Neuron (in vitro differentiated cells): ENCODE results near the gene USH1G.

Experiments
- H2AFZ ChIP-seq: one replicate; pipeline ENCODE4 v1.6.1; 2013; ENCODE audit warnings: low read depth, mild to moderate bottlenecking, inconsistent platforms, low read length, moderate library complexity
- H3K27me3 ChIP-seq: one replicate; pipeline ENCODE4 v1.6.1; 2013; ENCODE audit warnings: low read length; ENCODE audit not compliant: insufficient read depth
- H3K36me3 ChIP-seq: one replicate; pipeline ENCODE4 v1.6.1; 2013; ENCODE audit warnings: low read length; ENCODE audit not compliant: insufficient read depth
- H3K4me1 ChIP-seq: one replicate; pipeline ENCODE4 v1.6.1; 2013; ENCODE audit warnings: low read length; ENCODE audit not compliant: insufficient read depth
- H3K4me3 ChIP-seq: 2 replicates; pipeline ENCODE4 v1.5.1; 2013; ENCODE audit warnings: mild to moderate bottlenecking, low read length, moderate library complexity
- H3K9me3 ChIP-seq: one replicate; pipeline ENCODE4 v1.6.1; 2013; ENCODE audit warnings: low read length

USH1G gene

DNA sequence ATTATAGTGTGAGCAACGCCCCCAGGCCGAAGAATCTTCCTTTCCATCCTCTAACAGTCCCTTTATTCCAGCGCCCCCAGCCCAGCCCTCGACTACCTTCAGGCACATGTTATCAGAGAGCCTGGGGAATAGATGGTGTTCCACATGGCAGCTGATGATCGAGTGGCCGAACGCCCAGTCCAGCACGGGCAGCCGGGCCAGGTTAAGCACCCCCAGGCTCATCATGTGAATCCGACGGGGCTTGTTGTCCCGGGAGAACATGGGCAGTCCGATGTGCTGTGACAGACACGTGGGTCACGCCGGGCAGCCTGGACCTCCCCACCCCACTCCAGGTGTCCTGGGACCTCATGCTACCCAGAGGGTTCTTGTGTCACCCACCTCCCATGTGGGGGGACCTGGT lies 43.7 kb downstream of the USH1G start:
- Histone ChIP-seq H2AFZ (no peak overlapping the region), H3K27me3 (peaks cover 33% of the 10 kb centered on the region), H3K36me3 (no peaks in the 10 kb centered on the region), H3K4me1 (no peaks in the 10 kb centered on the region), H3K9me3 (no peaks in the 10 kb centered on the region), H3K4me3 (no peak overlapping the region)

GRCh38 chr17:74878658-74879057 lies 44.4 kb downstream of the USH1G start:
- H2AFZ ChIP-seq: no peak overlapping the region
- no peak overlapping the region for H3K4me3 ChIP-seq
- H3K27me3 ChIP-seq: peaks cover 33% of the 10 kb centered on the region
- H3K4me1 ChIP-seq: peaks cover 6% of the 10 kb centered on the region
- H3K9me3 ChIP-seq: no peaks in the 10 kb centered on the region
- H3K36me3 ChIP-seq: no peaks in the 10 kb centered on the region

DNA sequence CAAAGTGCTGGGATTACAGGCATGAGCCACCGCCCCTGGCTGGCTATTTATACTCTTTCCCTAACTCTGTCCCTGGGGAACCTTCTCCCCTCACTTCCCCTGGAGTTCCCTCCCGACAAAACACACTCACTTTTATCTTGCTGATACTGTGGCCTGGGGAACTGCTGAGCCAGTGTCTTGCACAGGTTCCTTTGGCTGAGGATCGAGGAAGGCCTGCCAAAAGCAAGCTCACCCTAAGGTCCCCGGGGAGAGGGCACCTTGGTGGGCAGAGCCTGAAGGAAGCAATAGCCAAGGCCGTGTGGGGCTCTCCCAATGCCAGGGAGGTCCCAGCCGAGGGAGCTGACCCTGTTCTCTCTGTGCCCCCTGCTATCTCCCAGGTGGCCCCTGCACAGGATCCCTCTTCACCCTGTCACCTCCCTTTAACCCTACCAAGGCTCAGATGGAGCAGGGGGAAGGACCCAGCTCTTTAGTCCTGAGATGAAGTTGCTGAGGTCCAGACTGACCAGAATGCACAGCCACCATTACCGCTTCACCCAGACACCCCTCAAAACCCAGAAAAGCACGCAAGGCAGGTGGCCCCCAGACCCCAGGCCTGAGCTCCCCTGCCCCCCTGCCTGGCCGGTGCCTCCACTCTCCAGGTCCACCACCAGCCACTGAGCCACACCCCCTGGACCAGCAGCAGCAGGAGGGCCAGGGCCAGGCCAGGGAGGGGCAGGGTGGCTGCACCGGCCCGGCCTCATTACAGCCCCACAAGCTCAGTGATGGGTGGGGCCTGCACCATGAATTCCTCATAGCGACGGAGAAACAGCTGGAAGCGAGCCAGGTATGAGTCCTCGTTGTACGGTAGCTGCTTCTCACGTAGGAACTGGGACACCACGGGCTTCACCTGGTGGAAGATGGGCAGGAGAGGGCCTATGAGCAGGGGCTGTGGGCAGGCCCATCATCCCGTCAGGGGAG lies 45.2 kb downstream of the USH1G start:
- Histone ChIP-seq H2AFZ (no peak overlapping the region), H3K9me3 (no peaks in the 10 kb centered on the region), H3K4me3 (no peak overlapping the region), H3K36me3 (no peaks in the 10 kb centered on the region), H3K27me3 (peaks cover 33% of the 10 kb centered on the region), H3K4me1 (peaks cover 6% of the 10 kb centered on the region)

GRCh38 chr17:74875977-74876593 lies 47.0 kb downstream of the USH1G start:
- no peaks in the 10 kb centered on the region for H3K9me3 ChIP-seq
- H3K36me3 ChIP-seq: no peaks in the 10 kb centered on the region
- H3K4me3 ChIP-seq: no peak overlapping the region
- no peak overlapping the region for H2AFZ ChIP-seq
- H3K4me1 ChIP-seq: peaks cover 19% of the 10 kb centered on the region
- H3K27me3 ChIP-seq: peaks cover 32% of the 10 kb centered on the region

- H3K4me3 ChIP-seq: no peak overlapping the region
- no peak overlapping the region for H2AFZ ChIP-seq
- H3K27me3 ChIP-seq: peaks cover 30% of the 10 kb centered on the region
Measured at GRCh38 chr17:74875155-74875976, 47.7 kb downstream of the USH1G start.

DNA sequence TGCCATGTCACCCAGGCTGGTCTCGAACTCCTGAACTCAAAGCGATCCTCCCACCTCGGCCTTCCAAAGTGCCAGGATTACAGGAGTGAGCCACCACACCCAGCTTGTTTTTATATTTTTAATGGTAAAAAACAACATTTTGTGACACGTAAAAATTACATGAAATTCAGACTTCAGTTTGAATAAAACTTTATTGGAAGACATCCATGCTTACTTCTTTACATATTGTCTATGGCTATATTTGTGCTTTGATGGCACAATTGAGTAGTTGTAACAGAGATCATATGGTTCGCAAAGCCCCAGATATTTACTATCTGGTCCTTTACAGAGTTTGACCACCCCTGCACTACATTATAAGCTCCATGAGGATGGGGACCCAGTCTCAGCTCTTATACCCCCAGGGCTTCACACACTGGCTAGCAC lies 48.4 kb downstream of the USH1G start:
- H2AFZ ChIP-seq: no peak overlapping the region
- H3K27me3 ChIP-seq: peaks cover 29% of the 10 kb centered on the region
- H3K9me3 ChIP-seq: no peaks in the 10 kb centered on the region
- H3K4me1 ChIP-seq: peaks cover 19% of the 10 kb centered on the region
- no peaks in the 10 kb centered on the region for H3K36me3 ChIP-seq
- H3K4me3 ChIP-seq: no peak overlapping the region

More at GRCh38 chr17:74875155-74875976, 47.7 kb downstream of the USH1G start:
- no peaks in the 10 kb centered on the region for H3K36me3 ChIP-seq
- peaks cover 19% of the 10 kb centered on the region for H3K4me1 ChIP-seq
- no peaks in the 10 kb centered on the region for H3K9me3 ChIP-seq

DNA sequence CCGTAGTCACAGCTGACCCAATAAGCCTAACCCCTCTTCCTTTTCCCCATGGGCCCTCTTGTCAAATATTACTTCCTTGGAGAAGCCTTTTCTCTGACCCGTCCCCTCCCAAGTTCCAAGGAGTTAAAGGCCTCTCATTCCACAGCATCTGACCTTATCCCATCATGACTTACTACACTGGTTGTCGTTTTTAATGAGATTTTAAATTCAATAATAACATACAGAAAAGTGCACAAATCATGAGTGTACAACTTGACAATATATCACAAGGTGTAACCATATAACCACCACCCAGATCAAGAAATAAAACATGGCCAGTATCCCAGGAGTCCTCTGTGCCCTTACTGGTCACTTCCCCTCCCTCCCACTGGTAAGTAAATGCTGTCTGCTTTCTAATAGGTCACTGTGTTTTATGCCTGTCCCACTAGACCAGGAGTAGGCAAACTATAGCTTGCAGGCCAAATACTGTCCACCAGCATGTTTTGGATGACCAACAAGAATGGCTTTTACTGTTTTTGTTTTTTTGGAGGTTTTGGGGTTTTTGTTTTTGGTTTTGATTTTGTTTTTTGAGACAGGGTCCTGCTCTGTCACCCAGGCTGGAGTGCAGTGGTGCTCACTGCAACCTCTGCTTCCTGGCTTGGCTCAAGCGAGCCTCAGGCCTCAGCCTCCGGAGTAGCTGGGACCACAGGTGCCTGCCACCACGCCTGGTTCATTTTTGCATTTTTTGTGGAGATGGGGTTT lies 49.0 kb downstream of the USH1G start:
- Histone ChIP-seq H3K4me1 (peaks cover 19% of the 10 kb centered on the region), H3K27me3 (peaks cover 24% of the 10 kb centered on the region), H2AFZ (peak overlapping the region; percentile 42), H3K36me3 (no peaks in the 10 kb centered on the region), H3K4me3 (peak overlapping the region; percentile 86), H3K9me3 (no peaks in the 10 kb centered on the region)

- H3K4me1 ChIP-seq: peaks cover 19% of the 10 kb centered on the region
- H3K36me3 ChIP-seq: peaks cover 3% of the 10 kb centered on the region
- peak overlapping the region; percentile 98 for H3K4me3 ChIP-seq
- H3K9me3 ChIP-seq: no peaks in the 10 kb centered on the region
- H2AFZ ChIP-seq: peak overlapping the region; percentile 42
- peaks cover 16% of the 10 kb centered on the region for H3K27me3 ChIP-seq
Measured at GRCh38 chr17:74873037-74873873, 49.8 kb downstream of the USH1G start.

DNA sequence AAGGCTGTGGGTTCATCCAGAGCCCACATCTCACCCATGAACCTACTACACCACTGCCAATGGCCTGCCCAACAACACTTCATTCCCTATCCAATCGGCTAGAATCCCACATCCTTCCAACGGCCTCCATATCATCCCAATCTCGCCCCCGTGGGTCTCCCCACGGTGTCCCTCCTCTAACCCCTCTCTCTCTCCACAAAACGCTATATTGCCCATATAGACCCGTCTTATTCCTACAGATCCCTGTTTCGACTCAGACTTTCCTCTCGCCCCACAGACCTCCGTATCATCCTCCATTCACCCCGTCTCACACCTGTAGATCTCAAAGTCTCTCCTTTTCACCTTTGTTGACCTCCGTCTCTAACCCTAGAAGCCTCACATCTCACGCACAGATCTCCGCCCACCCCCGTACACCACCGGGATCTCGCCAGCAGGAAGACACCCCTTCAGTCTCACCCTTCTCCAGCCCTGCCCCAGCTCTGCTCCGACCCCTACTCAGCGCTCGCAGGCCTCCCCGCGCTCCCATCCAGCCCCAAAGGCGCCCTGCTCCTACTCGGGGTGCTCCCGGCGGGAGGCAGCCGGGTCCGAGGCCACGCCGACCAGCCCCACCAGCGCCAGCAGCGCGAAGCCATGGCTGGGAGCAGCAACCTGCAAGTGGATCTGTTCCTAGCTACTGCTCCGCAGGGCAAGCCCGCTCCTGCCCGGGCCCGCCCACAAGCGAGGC lies 50.6 kb downstream of the USH1G start, which contains the start of gene FDXR:
FDXR (minus strand) TSS at position 682 of the 724 bp plus-strand sequence; CDS start at position 632, 50 bp downstream.
- Histone ChIP-seq H2AFZ (peak within 1 kb of the TSS; percentile 78), H3K4me1 (peaks cover 19% of the 10 kb centered on the region), H3K27me3 (peaks cover 9% of the 10 kb centered on the region), H3K9me3 (no peaks in the 10 kb centered on the region), H3K36me3 (peaks cover 5% of the 10 kb centered on the region), H3K4me3 (peak within 1 kb of the TSS; percentile 98)

- peaks cover 7% of the 10 kb centered on the region for H3K36me3 ChIP-seq
Measured at GRCh38 chr17:74871356-74872076, 51.5 kb downstream of the USH1G start.

DNA sequence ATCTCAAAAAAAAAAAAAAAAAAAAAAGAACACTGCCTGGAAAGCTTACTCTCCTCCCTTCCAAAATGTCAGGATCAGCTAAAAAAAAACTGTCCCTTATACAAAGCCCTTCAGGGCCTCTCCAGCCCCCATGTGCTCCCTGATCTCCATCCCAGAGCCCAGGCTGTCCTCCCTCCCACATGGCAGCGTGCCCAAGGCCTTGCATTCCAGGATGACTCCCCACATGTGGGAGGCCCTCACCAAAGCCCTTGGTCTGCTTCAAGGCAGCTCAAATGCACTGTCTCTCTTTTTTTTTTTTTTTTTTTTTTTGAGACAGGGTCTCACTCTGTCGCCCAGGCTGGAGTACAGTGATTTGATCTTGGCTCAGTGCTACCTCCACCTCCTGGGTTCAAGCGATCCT lies 52.5 kb downstream of the USH1G start:
- H2AFZ ChIP-seq: no peak overlapping the region
- H3K27me3 ChIP-seq: no peaks in the 10 kb centered on the region
- peaks cover 19% of the 10 kb centered on the region for H3K4me1 ChIP-seq
- no peak overlapping the region for H3K4me3 ChIP-seq
- peaks cover 7% of the 10 kb centered on the region for H3K36me3 ChIP-seq
- H3K9me3 ChIP-seq: no peaks in the 10 kb centered on the region

More at GRCh38 chr17:74871356-74872076, 51.5 kb downstream of the USH1G start:
- peaks cover 19% of the 10 kb centered on the region for H3K4me1 ChIP-seq
- H3K9me3 ChIP-seq: no peaks in the 10 kb centered on the region
- peak overlapping the region; percentile 98 for H3K4me3 ChIP-seq
- no peak overlapping the region for H2AFZ ChIP-seq
- H3K27me3 ChIP-seq: peaks cover 3% of the 10 kb centered on the region
